Esophagus squamous epithelium (tissue), 5 donors: Measurements from ENCODE around the gene ITGA11. TPM values are rescaled to one million over a fixed set of nuclear protein-coding genes. Genes with fewer than 3 reads are reported as not detected.

Experiments used
- DNase-seq: peaks from one replicate; lab custom pipeline; 2025; lab: John Stamatoyannopoulos, UW
- H3K27ac ChIP-seq, 4 donors: fragments of 200-600 bp; sonication (generic); one replicate each; pipeline ENCODE4 v1.5.1; 2016 to 2019; ENCODE audit warnings: mild to moderate bottlenecking in 1 of 4
- H3K27me3 ChIP-seq, 4 donors: fragments of 200-600 bp; sonication (generic); 1 replicate in 3 of 4; 2 replicates in 1 of 4; pipeline versions ENCODE4 v1.5.1 to v1.6.0; 2017 to 2021; ENCODE audit warnings: antibody characterized with exemption in 1 of 4
- H3K36me3 ChIP-seq, 3 donors: fragments of 200-600 bp; sonication (generic); one replicate each; pipeline ENCODE4 v1.5.1; 2016 to 2019
- H3K4me1 ChIP-seq, 3 donors: fragments of 200-600 bp; sonication (generic); one replicate each; pipeline ENCODE4 v1.5.1; 2017 to 2019
- H3K4me3 ChIP-seq, 4 donors: fragments of 200-600 bp; sonication (generic); 1 replicate in 3 of 4; 2 replicates in 1 of 4; pipeline ENCODE4 v1.5.1; 2016 to 2019; ENCODE audit warnings: mild to moderate bottlenecking in 2 of 4, moderate library complexity in 1 of 4
- H3K9me3 ChIP-seq, 3 donors: fragments of 200-600 bp; sonication (generic); one replicate each; pipeline ENCODE4 v1.5.1; 2016 to 2019
- CTCF ChIP-seq, 6 experiments: fragments of 450-650 bp in 4 of 6; fragments of 200-600 bp in 2 of 6; sonication (generic) in 2 of 6; IDR thresholded peaks; one replicate each; pipeline ENCODE4 v1.5.1; 2016 to 2019; ENCODE audit warnings: antibody characterized with exemption in 6 of 6, mild to moderate bottlenecking in 4 of 6, moderate library complexity in 4 of 6
- POLR2A ChIP-seq, 4 donors: fragments of 450-650 bp; IDR thresholded peaks; one replicate each; pipeline ENCODE4 v1.6.1; 2017; ENCODE audit warnings: antibody characterized with exemption in 4 of 4, mild to moderate bottlenecking in 4 of 4, moderate library complexity in 3 of 4
- WGBS, 2 donors: methylation state at CpG; one replicate each; pipeline ENCODE4 v1.1.5; 2018; 5-methylcytosine and 5-hydroxymethylcytosine counted together
- intact Hi-C: fragments of 100-400 bp; cut with DNase I; formaldehyde crosslinking; loops from one replicate; pipeline ENCODE4 v1.15.0; 2022
- total RNA-seq, 4 donors: library from RNA; depleted of rRNA; stranded (reverse); fragments of >200 nt; gene quantifications; one replicate each; pipeline ENCODE4 v1.1.0, GENCODE V29; 2016
- donor health status: DM: yes; HTN: yes; CAD: no.

ITGA11 gene
- total RNA-seq, 4 donors from 2014 or later, result 0.19 to 2.9 (median 0.81) TPM

DNA sequence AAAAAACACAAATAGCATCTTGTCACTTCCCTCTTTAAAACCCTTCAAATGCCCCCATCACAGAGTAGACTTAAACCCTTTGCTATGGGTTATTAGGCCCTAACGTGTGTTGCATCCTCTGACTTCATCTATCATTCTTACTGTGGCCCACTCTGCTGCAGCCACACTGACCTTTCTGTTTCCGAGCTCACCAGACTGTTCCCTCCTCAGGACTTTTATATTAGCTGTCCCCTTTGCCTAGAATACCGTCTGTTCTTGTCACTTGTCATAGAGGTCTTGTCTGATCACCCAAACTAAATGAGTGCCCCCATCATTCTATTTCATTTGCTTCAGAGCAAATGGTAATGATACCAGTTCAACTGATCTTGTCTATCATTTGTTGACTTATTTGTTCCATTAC lies 155.3 kb downstream of the ITGA11 start:
- Histone ChIP-seq H3K27me3 (no peaks in the 10 kb centered on the region), H3K9me3 (no peaks in the 10 kb centered on the region), H3K27ac (peak overlapping the region; percentile 99 to 100 (median 99)), H3K4me3 (peak overlapping the region; percentile 83 to 93 (median 90)), H3K4me1 (peaks cover 44 to 81% (median 45%) of the 10 kb centered on the region in 3 donors), H3K36me3 (no peaks in the 10 kb centered on the region)
- TF ChIP-seq CTCF (IDR thresholded peaks at IDR 0.05), result no peak
- TF ChIP-seq POLR2A (IDR thresholded peaks at IDR 0.05), result no peak
- intact Hi-C loops, result no loop called here
- DNase-seq, result no peak
- 45 to 49% methylated on average over 3 of the region's 3 CpGs for WGBS, 2 donors

DNA sequence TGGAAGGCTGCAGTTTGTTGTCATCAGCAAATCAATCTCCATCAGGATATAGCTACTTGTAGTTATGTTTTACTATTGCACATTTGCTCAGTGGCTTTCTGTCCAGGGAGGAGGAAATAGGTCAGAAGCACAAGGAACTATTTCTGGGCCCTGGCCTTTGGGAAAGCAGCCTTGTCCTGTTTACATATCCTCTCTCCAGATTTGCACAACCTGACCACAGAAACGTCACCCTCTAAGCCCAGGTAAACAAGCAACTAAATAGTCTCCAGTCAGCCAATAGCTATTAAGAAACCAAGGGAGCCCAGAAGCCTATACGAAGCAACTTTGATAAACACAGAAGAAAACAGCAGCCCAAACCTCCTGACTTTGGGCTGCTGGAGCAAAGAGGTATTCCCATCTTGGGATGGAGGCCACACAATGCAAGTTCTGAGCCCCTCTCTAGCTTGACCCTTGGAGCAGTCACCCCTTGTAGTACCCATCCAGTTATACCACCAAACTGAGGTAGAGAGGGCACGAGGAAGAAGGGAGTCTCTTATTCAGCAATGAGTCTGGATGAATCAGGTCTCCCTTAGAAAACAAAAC lies 156.7 kb downstream of the ITGA11 start:
- intact Hi-C loops, result no loop called here
- Histone ChIP-seq H3K27ac (peak overlapping the region; percentile 23 to 100 (median 99)), H3K27me3 (no peaks in the 10 kb centered on the region), H3K9me3 (no peaks in the 10 kb centered on the region), H3K36me3 (no peaks in the 10 kb centered on the region), H3K4me1 (peaks cover 32 to 79% (median 40%) of the 10 kb centered on the region in 3 donors), H3K4me3 (no peak overlapping the region)
- no peak for TF ChIP-seq POLR2A (IDR thresholded peaks at IDR 0.05)
- DNase-seq, result no peak
- 64 to 83% methylated on average over 2 to 3 of the region's 3 CpGs for WGBS, 2 donors

DNA sequence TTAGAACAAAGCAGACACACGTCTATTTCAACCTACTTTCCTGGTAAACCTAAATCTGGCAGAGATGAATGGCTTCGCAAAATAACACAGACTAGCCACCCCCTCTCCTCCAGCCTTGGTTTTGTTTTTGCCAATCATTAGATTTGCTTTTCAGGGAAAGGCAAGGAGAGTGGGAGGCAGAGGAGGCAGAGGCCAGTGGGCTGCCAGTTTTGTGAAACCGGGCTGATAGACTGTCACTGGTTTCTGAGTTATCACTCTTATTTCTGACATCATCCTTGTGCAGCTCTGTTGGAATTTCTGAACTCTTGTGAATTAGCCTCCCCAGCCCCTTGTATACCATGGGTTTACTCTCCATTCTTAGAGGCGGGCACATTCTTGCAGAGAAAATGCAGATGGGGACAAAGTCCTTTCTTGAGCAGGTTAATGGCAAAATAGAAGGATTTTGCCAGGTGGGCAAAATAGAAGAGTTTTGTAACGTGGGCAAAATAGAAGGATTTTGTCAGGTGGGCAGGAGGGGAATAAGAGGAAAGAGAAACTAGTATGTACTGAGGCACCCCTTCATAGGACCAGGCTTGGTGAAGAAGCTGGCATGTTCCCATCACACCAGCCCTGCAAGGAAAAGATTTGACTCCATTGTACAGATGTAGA lies 157.6 kb downstream of the ITGA11 start:
- no peaks in the 10 kb centered on the region for H3K27me3 ChIP-seq
- peaks cover 23 to 71% (median 34%) of the 10 kb centered on the region in 3 donors for H3K4me1 ChIP-seq
- H3K27ac ChIP-seq, result peak overlapping the region in 3 of 4 donors; percentile 94 to 100 (median 99)
- TF ChIP-seq POLR2A (IDR thresholded peaks at IDR 0.05) (no peak), CTCF (IDR thresholded peaks at IDR 0.05) (no peak)
- DNase-seq, result no peak
- no peaks in the 10 kb centered on the region for H3K9me3 ChIP-seq
- 75 to 76% methylated on average over 4 to 5 of the region's 5 CpGs for WGBS, 2 donors
- intact Hi-C loops, result no loop called here
- H3K36me3 ChIP-seq, result no peaks in the 10 kb centered on the region
- no peak overlapping the region for H3K4me3 ChIP-seq

- intact Hi-C loops, result no loop called here
- TF ChIP-seq CTCF (IDR thresholded peaks at IDR 0.05) (no peak), POLR2A (IDR thresholded peaks at IDR 0.05) (no peak)
- H3K4me1 ChIP-seq, result peaks cover 21 to 80% (median 37%) of the 10 kb centered on the region in 3 donors
- whole genome bisulfite sequencing, 2 donors, result 36 to 50% methylated on average over 1 of the region's 1 CpG
- no peaks in the 10 kb centered on the region for H3K9me3 ChIP-seq
- no peaks in the 10 kb centered on the region for H3K27me3 ChIP-seq
- H3K4me3 ChIP-seq, result no peak overlapping the region
- peak overlapping the region; percentile 84 to 100 (median 92) for H3K27ac ChIP-seq
- DNase-seq, result no peak
- no peaks in the 10 kb centered on the region for H3K36me3 ChIP-seq
Observed at GRCh38 chr15:68272721-68273271, 159.2 kb downstream of the ITGA11 start.

- TF ChIP-seq CTCF (IDR thresholded peaks at IDR 0.05) (no peak), POLR2A (IDR thresholded peaks at IDR 0.05) (peak in 1 of 4 donors; percentile 32)
- no peak for DNase-seq
- H3K36me3 ChIP-seq, result no peaks in the 10 kb centered on the region
- WGBS, 2 donors, result 21 to 24% methylated on average over 10 to 11 of the region's 11 CpGs
- peaks cover 25 to 86% (median 40%) of the 10 kb centered on the region in 3 donors for H3K4me1 ChIP-seq
- H3K9me3 ChIP-seq, result no peaks in the 10 kb centered on the region
- H3K4me3 ChIP-seq, result peak overlapping the region in 3 of 4 donors; percentile 9 to 44 (median 16)
- H3K27ac ChIP-seq, result peak overlapping the region; percentile 84 to 100 (median 92)
- intact Hi-C loops, result no loop called here
- H3K27me3 ChIP-seq, result no peaks in the 10 kb centered on the region
Observed at GRCh38 chr15:68271854-68272471, 160.0 kb downstream of the ITGA11 start.
